Measurements from ENCODE around the gene LHFPL2.
"Not testable (repeated sequence)": the region's sequence is repeated elsewhere in the genome, so short reads cannot be mapped to it uniquely, and the experiment has no call there.

The LHFPL2 gene

GRCh38 chr5:78487846-78488245 lies 160.7 kb downstream of the LHFPL2 start:
- in situ Hi-C loops (cut with MboI; ENCODE audit: low sequenced_read_pairs), result no loop called here

- in situ Hi-C loops (cut with MboI; ENCODE audit: low sequenced_read_pairs), result no loop called here
These were observed 162.4 kb downstream of the LHFPL2 start for GRCh38 chr5:78486218-78486617.

- in situ Hi-C loops (cut with MboI; ENCODE audit: low sequenced_read_pairs), result no loop called here
These were observed 164.6 kb downstream of the LHFPL2 start for GRCh38 chr5:78483809-78484521.

GRCh38 chr5:78482948-78483347 lies 165.6 kb downstream of the LHFPL2 start:
- in situ Hi-C loops (cut with MboI; ENCODE audit: low sequenced_read_pairs), result no loop called here

GRCh38 chr5:78476795-78477194 lies 171.8 kb downstream of the LHFPL2 start:
- in situ Hi-C loops (cut with MboI; ENCODE audit: low sequenced_read_pairs), result no loop called here

GRCh38 chr5:78475370-78475769 lies 173.2 kb downstream of the LHFPL2 start:
- in situ Hi-C loops (cut with MboI; ENCODE audit: low sequenced_read_pairs), result no loop called here

- in situ Hi-C loops (cut with MboI; ENCODE audit: low sequenced_read_pairs), result no loop called here
These were observed 174.8 kb downstream of the LHFPL2 start for GRCh38 chr5:78473751-78474150.

GRCh38 chr5:78472469-78473106 lies 176.0 kb downstream of the LHFPL2 start:
- in situ Hi-C loops (cut with MboI; ENCODE audit: low sequenced_read_pairs), result no loop called here

GRCh38 chr5:78471896-78472295 lies 176.7 kb downstream of the LHFPL2 start:
- in situ Hi-C loops (cut with MboI; ENCODE audit: low sequenced_read_pairs), result no loop called here

- in situ Hi-C loops (cut with MboI; ENCODE audit: low sequenced_read_pairs), result no loop called here
These were observed 180.7 kb downstream of the LHFPL2 start for GRCh38 chr5:78467752-78468357.

GRCh38 chr5:78467140-78467539 lies 181.4 kb downstream of the LHFPL2 start:
- in situ Hi-C loops (cut with MboI; ENCODE audit: low sequenced_read_pairs), result no loop called here

- in situ Hi-C loops (cut with MboI; ENCODE audit: low sequenced_read_pairs), result no loop called here
These were observed 189.7 kb downstream of the LHFPL2 start for GRCh38 chr5:78458843-78459242.

GRCh38 chr5:78457507-78457906 lies 191.1 kb downstream of the LHFPL2 start:
- in situ Hi-C loops (cut with MboI; ENCODE audit: low sequenced_read_pairs), result not testable (repeated sequence)

GRCh38 chr5:78449103-78449502 lies 199.5 kb downstream of the LHFPL2 start:
- in situ Hi-C loops (cut with MboI; ENCODE audit: low sequenced_read_pairs), result no loop called here

- in situ Hi-C loops (cut with MboI; ENCODE audit: low sequenced_read_pairs), result no loop called here
These were observed 200.7 kb downstream of the LHFPL2 start for GRCh38 chr5:78447775-78448424.

All from HL-60/S4 treated with phorbol 12-myristate 13-acetate at 8.2 ng/mL for 4 days and 3 days (cell line).